NCI-H1105 treated with DMSO at 0.1 percent for 48 hours (cell line): Measurements from ENCODE around the gene OR5B12.
"Not testable (repeated sequence)": the region's sequence is repeated elsewhere in the genome, so short reads cannot be mapped to it uniquely, and the experiment has no call there.

Experiments
- DNase-seq: peaks from one replicate; lab custom pipeline; 2025; lab: John Stamatoyannopoulos, UW

The OR5B12 gene

GRCh38 chr11:58442136-58442535, at the start of gene OR5B12:
TSS of gene OR5B12 (minus strand) at chr11:58442236. CDS start at chr11:58440151, 2,085 bp downstream.
- DNase-seq = no peak

GRCh38 chr11:58490827-58491226, 48.8 kb upstream of the OR5B12 start:
- no peak for DNase-seq

DNA sequence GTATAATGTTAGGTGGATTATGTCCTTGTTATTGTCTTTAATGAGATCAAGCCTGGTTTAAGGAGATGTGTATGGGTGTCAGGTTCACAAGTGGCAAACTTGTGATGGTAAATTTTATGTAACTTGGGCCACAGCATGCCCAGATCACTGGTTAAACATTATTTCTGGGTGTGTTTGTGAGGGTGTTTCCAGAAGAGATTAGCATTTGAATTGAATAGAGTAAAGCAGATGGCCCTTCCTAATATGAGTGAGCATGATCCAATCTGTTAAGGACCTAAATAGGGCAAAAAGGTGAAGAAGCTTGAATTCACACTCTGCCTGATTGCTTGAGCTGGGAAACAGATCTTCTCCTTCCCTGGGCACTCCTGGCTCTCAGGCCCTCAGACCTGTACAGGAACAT, 45.1 kb upstream of the OR5B12 start:
- DNase-seq = no peak

DNA sequence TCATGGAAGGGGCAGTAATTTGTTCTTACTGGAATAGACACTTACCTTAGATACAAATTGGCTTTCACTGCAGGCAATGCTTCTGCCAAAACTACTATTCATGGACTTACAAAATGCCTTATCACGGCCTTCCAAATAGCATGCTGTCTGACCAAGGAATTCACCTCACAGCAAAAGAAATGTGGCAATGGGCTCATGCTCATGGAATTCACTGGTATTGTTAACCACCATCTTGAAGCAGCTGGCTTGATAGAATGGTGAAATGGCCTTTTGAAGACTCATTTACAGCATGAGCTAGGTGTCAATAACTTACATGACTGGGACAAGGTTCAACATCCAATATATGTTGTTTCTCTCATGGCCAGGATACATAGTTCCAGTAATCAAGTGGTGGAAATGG, 43.9 kb upstream of the OR5B12 start:
- no peak for DNase-seq

DNA sequence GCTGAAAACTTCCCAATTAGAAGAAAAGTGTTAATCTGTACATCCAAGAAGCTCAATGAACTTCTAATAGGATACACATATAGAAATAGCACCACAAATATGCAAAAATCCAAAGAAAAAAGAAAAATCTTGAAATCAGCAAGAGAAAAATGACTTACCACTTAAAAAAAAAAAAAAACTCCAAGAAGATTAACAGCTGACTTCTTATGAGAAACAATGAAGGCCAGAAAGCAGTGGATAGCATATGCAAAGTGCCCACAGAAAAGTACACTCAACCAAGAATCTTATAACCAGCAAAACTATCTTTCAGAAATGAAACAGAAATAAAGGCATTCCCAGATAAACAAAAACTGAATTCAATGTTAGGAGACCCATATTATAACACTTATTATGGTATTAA, 29.9 kb upstream of the OR5B12 start:
- DNase-seq = no peak

GRCh38 chr11:58466293-58466692, 24.3 kb upstream of the OR5B12 start:
- DNase-seq = no peak

GRCh38 chr11:58465690-58466089, 23.7 kb upstream of the OR5B12 start:
- DNase-seq = no peak

- no peak for DNase-seq
Measured at GRCh38 chr11:58451585-58451984, 9.5 kb upstream of the OR5B12 start.

GRCh38 chr11:58446294-58446693, 4.3 kb upstream of the OR5B12 start:
- no peak for DNase-seq

DNA sequence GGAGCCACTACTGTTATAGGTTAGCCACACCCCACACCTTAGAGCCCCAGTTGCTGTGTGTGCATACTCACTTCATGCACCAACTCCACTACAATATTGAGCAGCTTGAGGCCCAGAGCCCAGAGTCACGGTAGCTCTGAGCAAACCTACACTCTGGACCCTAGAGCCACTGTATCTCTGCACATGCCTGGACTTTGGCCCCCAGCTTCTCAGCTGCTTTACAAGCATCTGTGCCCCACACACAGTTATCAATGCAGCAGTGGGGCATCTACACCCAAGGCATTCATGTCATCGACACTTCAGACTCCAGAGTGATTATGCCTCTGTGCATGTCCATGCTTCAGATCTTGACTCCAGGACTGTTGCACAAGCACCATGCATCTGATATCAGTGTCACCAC, 2.3 kb upstream of the OR5B12 start:
- DNase-seq = no peak

GRCh38 chr11:58438486-58438885, 3.5 kb downstream of the OR5B12 start:
- no peak for DNase-seq

DNA sequence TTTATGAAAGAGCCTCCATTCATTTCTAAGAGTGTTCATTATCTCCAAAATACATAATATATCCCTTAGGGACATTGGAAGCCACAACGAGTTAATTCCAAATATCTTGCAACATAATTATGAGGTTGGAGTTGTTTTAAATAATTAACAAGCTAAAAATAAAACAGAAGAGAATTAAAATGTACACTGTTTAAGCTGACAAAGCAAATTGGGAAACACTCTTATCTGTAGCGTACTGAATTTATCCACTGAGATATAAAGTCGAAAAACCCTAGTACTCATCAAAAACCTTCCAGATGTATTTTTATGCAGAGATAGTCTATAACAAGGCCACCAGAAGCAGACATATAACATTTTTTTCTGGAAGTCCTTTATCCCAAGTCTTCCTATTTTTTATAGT, 7.8 kb downstream of the OR5B12 start:
- no peak for DNase-seq

GRCh38 chr11:58433638-58434203, 8.3 kb downstream of the OR5B12 start:
- DNase-seq = no peak

- DNase-seq = no peak
Measured at GRCh38 chr11:58429273-58429672, 12.8 kb downstream of the OR5B12 start.

- no peak for DNase-seq
Measured at GRCh38 chr11:58428021-58428420, 14.0 kb downstream of the OR5B12 start, which contains the start of gene OR5B2. TSS of gene OR5B2 (minus strand) at chr11:58428121. CDS start at chr11:58423261, 4,860 bp downstream.

DNA sequence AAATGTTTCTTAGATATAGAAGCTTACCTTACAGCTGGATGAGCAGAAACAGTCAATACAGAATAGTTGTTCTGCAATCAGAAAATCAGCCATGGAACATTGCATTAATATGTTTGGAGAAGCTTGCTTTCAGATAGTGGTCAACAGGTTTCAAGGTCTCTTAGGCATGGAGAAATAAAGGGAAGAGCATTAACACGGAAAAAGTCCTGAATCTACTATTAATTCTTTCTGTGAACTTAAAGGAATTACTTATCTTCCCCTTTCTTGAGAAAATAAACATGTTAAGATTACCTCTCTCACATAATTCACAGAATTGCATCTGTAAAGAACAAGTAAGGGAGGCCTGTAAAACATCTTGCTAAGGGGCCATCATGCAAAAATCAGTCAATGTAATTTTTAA, 35.3 kb downstream of the OR5B12 start, which contains the start of gene OR5B3:
OR5B3 (minus strand) TSS at position 101 of the 400 bp plus-strand sequence. CDS start 3,465 bp downstream, outside the sequence.
- no peak for DNase-seq

DNA sequence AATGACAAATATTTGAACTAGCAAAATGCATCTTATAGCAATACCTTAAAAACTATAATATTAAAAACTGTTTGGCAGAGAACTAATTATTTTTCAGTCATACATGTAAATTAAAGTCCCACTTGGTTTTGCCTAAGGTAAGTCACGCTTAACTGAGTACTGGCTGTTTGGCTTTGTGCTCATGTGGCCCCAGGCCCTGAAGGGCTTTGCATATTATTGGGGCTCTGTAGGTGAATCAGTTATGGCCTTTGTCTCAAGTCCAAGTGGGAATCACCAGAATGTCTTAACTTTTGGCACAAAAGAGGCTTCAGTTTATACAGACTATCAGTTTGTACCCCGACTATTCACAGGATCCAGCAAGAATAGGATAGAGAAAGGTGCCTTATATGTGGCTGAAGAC, 42.4 kb downstream of the OR5B12 start:
- not testable (repeated sequence) for DNase-seq

- no peak for DNase-seq
Measured at GRCh38 chr11:58395581-58395980, 46.5 kb downstream of the OR5B12 start.

GRCh38 chr11:58394195-58394594, 47.8 kb downstream of the OR5B12 start:
- DNase-seq = no peak

DNA sequence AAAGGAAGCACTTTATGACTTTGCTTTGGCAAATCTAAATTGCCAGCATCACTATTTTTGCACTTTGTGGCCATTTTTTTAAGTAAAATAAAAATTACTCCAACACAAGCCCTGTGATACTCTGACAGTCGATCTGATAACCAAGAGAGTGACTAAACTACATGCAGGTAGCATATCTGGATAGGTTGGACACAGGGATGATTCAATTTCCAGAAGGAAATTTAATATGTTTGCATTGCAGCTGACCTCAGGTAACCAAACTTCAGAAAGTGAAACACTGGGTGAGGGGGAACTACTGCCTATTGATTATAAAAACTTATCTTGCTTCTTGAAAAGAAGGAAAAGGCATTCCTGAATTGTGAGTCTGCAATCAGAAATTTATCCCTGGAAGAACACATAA, 49.3 kb downstream of the OR5B12 start:
- no peak for DNase-seq

GRCh38 chr11:58391879-58392278, 50.2 kb downstream of the OR5B12 start:
- DNase-seq = no peak

DNA sequence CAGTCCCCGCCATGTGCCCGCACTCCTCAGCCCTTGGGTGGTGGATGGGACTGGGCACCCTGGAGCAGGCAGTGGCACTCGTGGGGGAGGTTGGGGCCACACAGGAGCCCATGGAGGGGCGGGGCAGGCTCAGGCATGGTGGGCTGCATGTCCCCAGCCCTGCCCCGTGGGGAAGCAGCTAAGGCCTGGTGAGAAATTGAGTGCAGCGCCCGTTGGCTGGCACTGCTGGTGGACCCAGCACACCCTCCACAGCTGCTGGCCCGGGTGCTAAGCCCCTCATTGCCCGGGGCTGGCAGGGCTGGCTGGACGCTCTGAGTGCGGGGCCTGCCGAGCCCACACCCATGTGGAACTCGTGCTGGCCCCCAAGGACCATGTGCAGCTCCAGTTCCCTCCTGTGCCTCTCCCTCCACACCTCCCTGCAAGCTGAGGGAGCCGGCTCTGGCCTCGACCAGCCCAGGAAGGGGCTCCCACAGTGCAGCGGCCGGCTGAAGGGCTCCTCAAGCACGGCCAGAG, 51.4 kb downstream of the OR5B12 start:
- DNase-seq = no peak
